HFF-Myc (cell line): ENCODE measurements around the gene SPRR1B.
"Not testable (repeated sequence)": the region's sequence is repeated elsewhere in the genome, so short reads cannot be mapped to it uniquely, and the experiment has no call there.

Source experiments
- DNase-seq: peaks from one replicate; pipeline ENCODE4 v3.0.0-alpha.2; 2011; ENCODE audit warnings: low read depth; ENCODE audit errors: extremely low read depth
- H3K4me3 ChIP-seq: replicated peaks from 2 replicates; pipeline ENCODE4 v1.5.1; 2011; ENCODE audit warnings: low read depth, mild to moderate bottlenecking, control low read depth, low read length
- CTCF ChIP-seq: IDR thresholded peaks from 2 replicates; pipeline ENCODE4 v1.5.1; 2012; ENCODE audit warnings: mild to moderate bottlenecking, low read depth, low read length, control low read depth; ENCODE audit errors: missing control alignments

The SPRR1B gene

GRCh38 chr1:152996633-152997400 is 34.2 kb upstream of the SPRR1B start:
- no peak for TF ChIP-seq CTCF
- H3K4me3 ChIP-seq = no peak overlapping the region
- no peak for DNase-seq

DNA sequence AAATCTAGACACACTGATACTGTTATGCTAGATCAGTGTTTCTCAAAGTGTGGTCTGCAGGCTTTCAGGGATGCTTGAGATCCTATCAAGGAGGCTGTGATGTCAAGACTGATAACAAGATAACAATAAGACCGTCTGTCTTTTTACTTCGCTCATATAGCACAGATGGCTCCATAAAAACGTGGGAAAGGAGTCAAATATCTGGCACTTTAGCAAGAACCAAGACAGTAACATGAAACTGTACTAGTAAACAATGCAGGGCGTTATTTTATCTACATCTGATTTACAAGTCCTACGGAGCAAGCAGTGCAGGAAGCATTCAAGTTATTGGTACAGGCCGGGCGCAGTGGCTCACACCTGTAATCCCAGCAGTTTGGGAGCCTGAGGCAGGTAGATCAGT is 33.1 kb upstream of the SPRR1B start:
- DNase-seq = no peak
- no peak for TF ChIP-seq CTCF
- no peak overlapping the region for H3K4me3 ChIP-seq

DNA sequence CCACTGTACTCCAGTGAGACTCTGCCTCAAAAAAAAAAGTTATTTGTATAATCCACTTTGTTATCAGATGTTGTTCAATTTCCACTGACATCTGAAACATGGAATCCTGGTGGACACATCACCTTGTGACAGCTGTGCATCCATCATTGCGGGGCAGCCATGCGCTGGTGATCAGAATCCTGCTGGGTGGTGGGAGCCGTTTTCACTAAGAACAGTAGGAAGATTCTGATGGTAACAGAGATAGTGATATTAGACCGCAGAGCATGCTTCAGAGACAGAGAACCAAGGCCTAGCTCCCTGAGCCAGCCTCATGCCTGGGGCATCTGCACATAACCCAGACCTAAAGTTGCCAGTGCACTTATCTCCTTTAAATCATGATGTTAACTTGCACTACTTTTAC is 32.5 kb upstream of the SPRR1B start:
- H3K4me3 ChIP-seq = no peak overlapping the region
- TF ChIP-seq CTCF = no peak
- DNase-seq = no peak

GRCh38 chr1:152999818-153000217 is 31.2 kb upstream of the SPRR1B start:
- no peak for DNase-seq
- no peak for TF ChIP-seq CTCF
- no peak overlapping the region for H3K4me3 ChIP-seq

DNA sequence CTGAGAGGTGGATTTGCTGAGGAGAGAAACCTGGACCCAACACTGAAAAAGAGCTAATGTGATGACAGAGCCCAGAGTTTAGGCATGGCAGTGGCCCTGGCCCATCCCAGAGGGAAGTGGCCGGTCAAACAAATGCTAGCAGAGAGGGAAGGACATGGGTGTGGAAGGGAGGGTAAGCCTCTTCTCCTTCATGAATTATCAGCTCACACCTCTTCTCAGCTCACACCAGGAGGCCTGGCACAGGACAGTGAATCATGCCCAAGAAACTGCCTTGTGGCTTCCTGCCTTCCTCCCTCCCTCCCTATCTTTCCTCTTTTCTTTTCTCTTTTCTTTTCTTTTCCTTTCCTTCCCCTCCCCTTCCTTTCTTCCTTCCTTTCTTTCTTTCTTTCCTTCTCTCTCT is 30.7 kb upstream of the SPRR1B start:
- no peak overlapping the region for H3K4me3 ChIP-seq
- DNase-seq = no peak
- TF ChIP-seq CTCF = no peak

DNA sequence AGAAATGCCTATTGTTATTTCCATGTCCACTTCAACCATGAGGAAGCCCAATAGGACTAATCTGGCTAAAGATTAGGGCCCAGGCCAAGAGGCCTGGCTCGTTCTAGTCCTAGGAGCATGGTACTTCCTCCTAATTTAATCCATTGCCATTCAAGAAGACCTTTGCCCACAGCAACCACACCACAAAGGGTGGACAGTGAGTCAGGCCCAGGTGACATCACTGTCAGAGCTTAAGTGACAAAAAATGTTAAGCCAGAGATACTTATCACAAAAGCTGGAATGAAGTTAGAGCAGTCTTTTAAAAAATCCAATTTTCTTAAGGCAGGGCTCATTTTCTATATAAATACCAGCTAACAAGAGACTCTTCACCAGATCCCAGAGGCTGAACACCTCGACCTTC is 29.6 kb upstream of the SPRR1B start, which contains the start of gene SPRR3:
Gene SPRR3, plus strand, starts transcription at position 368 of the 400 bp plus-strand sequence. CDS start 1,272 bp downstream, outside the sequence.
- no peak for DNase-seq
- no peak within 1 kb of the TSS for H3K4me3 ChIP-seq
- no peak for TF ChIP-seq CTCF

DNA sequence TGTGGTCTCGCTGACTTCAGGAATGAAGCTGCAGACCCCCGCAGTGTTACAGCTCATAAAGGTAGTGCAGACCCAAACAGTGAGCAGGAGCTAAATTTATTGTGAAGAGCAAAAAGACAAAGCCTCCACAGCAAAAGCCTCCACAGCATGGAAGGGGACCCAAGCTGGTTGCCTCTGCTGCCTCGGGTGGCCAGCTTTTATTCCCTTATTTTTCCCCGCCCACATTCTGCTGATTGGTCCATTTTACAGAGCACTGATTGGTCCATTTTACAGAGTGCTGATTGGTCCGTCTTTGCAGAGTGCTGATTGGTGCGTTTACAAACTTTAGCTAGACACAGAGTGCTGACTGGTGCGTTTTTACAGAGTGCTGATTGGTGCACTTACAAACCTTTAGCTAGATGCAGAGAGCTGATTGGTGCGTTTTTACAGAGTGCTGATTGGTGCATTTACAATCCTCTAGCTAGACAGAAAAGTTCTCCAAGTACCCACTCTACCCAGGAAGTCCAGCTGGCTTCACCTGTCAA is 19.7 kb upstream of the SPRR1B start:
- not testable (repeated sequence) for H3K4me3 ChIP-seq, DNase-seq

- DNase-seq = not testable (repeated sequence)
Observed at GRCh38 chr1:153021829-153022228, 9.2 kb upstream of the SPRR1B start.

DNA sequence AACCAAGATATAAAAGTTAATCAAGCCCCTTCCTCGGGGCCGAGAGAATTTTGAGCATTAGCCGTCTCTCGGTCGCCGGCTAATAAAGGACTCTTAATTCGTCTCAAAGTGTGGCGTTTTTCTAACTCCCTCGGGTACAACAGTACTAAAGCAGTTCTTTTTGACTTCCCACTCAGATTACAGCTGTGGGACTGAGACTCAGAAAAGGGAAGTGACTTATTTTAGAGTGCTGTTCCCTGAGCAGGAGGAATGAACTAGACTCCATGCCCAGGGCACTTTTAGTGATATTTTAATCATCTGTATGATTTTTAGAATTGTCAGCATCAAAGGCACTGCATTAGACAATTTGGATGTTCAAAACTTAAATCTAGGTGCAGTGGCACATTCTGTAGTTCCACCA is 8.7 kb upstream of the SPRR1B start:
- H3K4me3 ChIP-seq, DNase-seq: not testable (repeated sequence)

More at GRCh38 chr1:153021829-153022228, 9.2 kb upstream of the SPRR1B start:
- not testable (repeated sequence) for H3K4me3 ChIP-seq
